RWPE2 (cell line): Measurements from ENCODE around the gene KRTAP10-9.
"Not testable (repeated sequence)": the region's sequence is repeated elsewhere in the genome, so short reads cannot be mapped to it uniquely, and the experiment has no call there.

Experiments used
- ATAC-seq: fragments of 200-7000 bp; cut with Tn5 transposase; 3 replicates; pipeline ENCODE4 v1.9.1; 2021; ENCODE audit warnings: low read depth
- DNase-seq: peaks from one replicate; pipeline ENCODE4 v3.0.0-alpha.2; 2020; ENCODE audit warnings: low spot score
- H3K27ac ChIP-seq: fragments of 450-650 bp; 2 replicates; pipeline ENCODE4 v1.5.1; 2017; ENCODE audit warnings: mild to moderate bottlenecking; ENCODE audit not compliant: poor library complexity, severe bottlenecking
- H3K27me3 ChIP-seq: fragments of 250-450 bp; sonication (Bioruptor Pico); 2 replicates; pipeline ENCODE4 v1.5.1; 2021; ENCODE audit warnings: mild to moderate bottlenecking, moderate library complexity; ENCODE audit not compliant: insufficient read depth, poor library complexity, severe bottlenecking
- H3K36me3 ChIP-seq: fragments of 250-450 bp; sonication (Bioruptor Pico); 2 replicates; pipeline ENCODE4 v1.5.1; 2020; ENCODE audit warnings: low read depth, mild to moderate bottlenecking, moderate library complexity
- H3K4me1 ChIP-seq: fragments of 250-450 bp; sonication (Bioruptor Pico); 2 replicates; pipeline ENCODE4 v1.5.1; 2021; ENCODE audit warnings: mild to moderate bottlenecking, moderate library complexity; ENCODE audit not compliant: insufficient read depth, poor library complexity, severe bottlenecking
- H3K4me3 ChIP-seq: fragments of 250-450 bp; sonication (Bioruptor Pico); 2 replicates; pipeline ENCODE4 v1.5.1; 2021; ENCODE audit warnings: mild to moderate bottlenecking, moderate library complexity; ENCODE audit not compliant: severe bottlenecking
- H3K9me3 ChIP-seq: fragments of 250-450 bp; sonication (Bioruptor Pico); 2 replicates; pipeline ENCODE4 v1.5.1; 2021; ENCODE audit warnings: mild to moderate bottlenecking, moderate library complexity; ENCODE audit not compliant: severe bottlenecking
- TF ChIP-seq, protein P1 (sequence below): fragments of 450-650 bp; IDR thresholded peaks from one replicate; pipeline ENCODE4 v1.5.1; 2017; ENCODE audit warnings: mild to moderate bottlenecking, moderate library complexity; ENCODE audit not compliant: poor library complexity, severe bottlenecking

The KRTAP10-9 gene

DNA sequence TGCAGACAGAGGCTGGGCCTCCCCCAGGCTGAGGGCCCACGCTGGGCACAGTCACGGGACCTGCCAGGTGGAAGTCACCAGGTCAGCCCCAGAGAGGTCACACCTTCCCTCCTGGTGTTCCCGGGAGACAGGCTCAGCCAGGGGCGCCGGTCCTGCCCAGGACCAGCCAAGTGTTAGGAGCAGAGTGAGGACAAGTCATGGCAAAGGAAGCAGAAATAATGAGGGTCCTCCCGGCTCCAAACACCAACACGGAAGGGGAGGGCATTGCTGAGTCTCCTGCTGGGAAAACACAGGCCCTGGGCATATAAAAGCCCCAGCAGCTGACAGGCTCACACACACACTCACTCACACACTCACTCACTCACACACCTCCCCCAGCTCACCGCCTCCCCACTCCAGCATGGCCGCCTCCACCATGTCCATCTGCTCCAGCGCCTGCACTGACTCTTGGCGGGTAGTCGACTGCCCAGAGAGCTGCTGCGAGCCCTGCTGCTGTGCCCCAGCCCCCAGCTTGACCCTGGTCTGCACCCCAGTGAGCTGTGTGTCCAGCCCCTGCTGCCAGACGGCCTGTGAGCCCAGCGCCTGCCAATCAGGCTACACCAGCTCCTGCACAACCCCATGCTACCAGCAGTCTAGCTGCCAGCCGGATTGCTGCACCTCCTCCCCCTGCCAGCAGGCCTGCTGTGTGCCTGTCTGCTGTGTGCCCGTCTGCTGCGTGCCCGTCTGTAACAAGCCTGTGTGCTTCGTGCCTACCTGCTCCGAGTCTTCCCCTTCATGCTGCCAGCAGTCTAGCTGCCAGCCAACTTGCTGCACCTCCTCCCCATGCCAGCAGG is 10.3 kb downstream of the KRTAP10-9 start, which contains the start of gene KRTAP10-10:
TSS of gene KRTAP10-10 (plus strand) at position 339 of the 833 bp plus-strand sequence. CDS start at position 401, 62 bp downstream.
- TF ChIP-seq, protein P1, sequence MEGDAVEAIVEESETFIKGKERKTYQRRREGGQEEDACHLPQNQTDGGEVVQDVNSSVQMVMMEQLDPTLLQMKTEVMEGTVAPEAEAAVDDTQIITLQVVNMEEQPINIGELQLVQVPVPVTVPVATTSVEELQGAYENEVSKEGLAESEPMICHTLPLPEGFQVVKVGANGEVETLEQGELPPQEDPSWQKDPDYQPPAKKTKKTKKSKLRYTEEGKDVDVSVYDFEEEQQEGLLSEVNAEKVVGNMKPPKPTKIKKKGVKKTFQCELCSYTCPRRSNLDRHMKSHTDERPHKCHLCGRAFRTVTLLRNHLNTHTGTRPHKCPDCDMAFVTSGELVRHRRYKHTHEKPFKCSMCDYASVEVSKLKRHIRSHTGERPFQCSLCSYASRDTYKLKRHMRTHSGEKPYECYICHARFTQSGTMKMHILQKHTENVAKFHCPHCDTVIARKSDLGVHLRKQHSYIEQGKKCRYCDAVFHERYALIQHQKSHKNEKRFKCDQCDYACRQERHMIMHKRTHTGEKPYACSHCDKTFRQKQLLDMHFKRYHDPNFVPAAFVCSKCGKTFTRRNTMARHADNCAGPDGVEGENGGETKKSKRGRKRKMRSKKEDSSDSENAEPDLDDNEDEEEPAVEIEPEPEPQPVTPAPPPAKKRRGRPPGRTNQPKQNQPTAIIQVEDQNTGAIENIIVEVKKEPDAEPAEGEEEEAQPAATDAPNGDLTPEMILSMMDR = no peak
- H3K27me3 ChIP-seq = no peaks in the 10 kb centered on the region
- no peaks in the 10 kb centered on the region for H3K4me1 ChIP-seq
- H3K9me3 ChIP-seq = peaks cover 4% of the 10 kb centered on the region
- no peak within 1 kb of the TSS for H3K27ac ChIP-seq
- H3K4me3 ChIP-seq = no peak within 1 kb of the TSS
- no peaks in the 10 kb centered on the region for H3K36me3 ChIP-seq
- DNase-seq = no peak
- no peak for ATAC-seq

DNA sequence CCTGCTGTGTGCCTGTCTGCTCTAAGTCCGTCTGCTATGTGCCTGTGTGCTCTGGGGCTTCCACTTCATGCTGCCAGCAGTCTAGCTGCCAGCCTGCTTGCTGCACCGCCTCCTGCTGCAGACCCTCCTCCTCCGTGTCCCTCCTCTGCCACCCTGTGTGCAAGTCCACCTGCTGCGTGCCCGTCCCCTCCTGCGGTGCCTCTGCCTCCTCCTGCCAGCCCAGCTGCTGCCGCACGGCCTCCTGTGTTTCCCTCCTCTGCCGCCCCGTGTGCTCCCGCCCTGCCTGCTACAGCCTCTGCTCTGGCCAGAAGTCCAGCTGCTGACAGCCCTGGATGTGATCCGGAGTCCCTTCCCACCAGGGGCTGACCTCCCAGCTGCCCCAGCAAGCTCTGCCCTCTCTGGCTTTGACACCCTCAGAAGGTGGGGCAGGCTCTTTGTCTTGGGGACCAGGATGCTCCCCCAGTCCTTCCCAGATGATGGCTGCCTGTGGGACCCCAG is 11.0 kb downstream of the KRTAP10-9 start:
- not testable (repeated sequence) for ATAC-seq

DNA sequence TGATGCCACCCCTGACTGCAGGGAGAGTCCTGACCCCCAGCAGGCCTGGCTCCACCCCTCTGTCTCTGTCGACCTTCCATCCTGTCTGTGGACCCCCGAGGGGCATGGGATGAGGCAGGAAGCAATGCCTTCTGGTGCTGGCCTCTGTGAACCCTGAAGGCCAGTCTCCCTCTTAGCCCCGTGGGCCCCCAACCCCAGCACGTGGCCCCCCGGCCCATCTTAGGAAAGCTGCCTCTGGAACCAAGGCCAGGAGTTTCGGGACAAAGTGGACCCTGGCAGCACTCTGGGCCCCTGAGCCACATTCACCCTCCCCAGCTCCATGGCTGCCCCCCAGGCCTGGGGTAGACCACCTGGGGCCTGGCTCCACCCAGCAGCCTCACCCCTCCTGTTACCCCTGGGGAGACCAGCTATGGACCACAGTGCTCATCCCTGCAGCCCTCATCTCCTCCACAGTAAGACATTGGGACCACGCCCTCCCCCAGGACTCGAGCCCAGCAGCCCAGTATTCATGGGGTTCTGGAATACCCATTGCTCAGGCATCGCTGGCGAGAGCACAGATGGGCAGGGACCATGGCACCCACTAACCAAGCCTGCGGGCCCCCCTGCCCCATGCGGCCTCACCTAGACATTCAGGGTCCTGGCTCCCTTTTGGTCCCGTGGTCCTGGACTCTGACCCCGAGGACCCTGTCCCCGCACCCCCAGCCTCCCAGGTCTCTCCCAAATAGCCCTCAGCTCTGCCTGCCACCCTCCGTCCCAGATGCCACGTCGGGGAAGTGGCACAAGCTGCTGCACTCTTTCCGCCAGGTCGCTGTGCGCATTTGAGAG is 11.8 kb downstream of the KRTAP10-9 start:
- not testable (repeated sequence) for H3K27me3 ChIP-seq, DNase-seq, H3K27ac ChIP-seq

More for the DNA sequence above, 11.0 kb downstream of the KRTAP10-9 start:
- H3K4me1 ChIP-seq, H3K36me3 ChIP-seq, H3K27me3 ChIP-seq, H3K9me3 ChIP-seq, H3K4me3 ChIP-seq, H3K27ac ChIP-seq, DNase-seq: not testable (repeated sequence)

DNA sequence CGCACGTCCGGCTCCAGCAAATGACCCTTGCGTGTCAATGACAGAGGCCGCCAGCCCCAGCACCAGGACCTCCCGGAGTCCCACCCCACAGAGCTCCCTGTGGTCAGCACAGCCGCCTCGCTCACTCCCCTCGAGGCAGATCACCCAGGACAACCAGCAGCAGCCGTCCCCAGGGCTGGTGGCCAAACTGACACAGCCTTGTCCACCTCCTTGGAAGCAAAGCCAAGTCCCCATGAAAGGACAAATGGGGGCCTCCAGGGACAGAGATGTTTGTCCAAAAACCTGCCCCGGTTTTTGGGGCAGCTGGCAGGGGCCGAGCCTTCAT is 12.4 kb downstream of the KRTAP10-9 start:
- no peak for DNase-seq
- TF ChIP-seq, protein P1 = no peak
- no peaks in the 10 kb centered on the region for H3K27me3 ChIP-seq
- no peak overlapping the region for H3K27ac ChIP-seq
- no peak for ATAC-seq
- H3K4me3 ChIP-seq = no peak overlapping the region
- no peaks in the 10 kb centered on the region for H3K9me3 ChIP-seq
- no peaks in the 10 kb centered on the region for H3K36me3 ChIP-seq
- H3K4me1 ChIP-seq = no peaks in the 10 kb centered on the region

More for the DNA sequence above, 11.8 kb downstream of the KRTAP10-9 start:
- not testable (repeated sequence) for H3K4me1 ChIP-seq, H3K4me3 ChIP-seq, H3K9me3 ChIP-seq, H3K36me3 ChIP-seq, ATAC-seq

DNA sequence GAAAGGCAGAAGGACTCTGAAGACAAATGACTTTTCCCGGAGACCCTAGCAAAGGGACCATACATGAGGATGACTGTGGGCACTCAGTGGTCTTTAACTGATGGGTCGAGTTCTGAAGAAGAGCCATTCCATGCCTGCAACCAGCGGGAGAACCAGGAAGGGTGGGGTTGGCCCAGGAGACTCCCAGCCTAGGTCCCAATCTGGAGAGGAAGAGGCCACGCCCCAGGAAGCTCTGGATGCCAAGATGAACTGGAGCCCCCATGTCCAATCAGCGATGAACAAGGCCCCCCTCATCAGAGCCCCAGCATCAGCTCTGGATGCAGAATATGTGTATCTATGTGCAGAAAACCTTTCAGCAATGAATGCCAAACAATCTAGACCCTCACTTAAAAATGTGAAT is 13.9 kb downstream of the KRTAP10-9 start:
- no peaks in the 10 kb centered on the region for H3K36me3 ChIP-seq
- TF ChIP-seq, protein P1 = no peak
- no peaks in the 10 kb centered on the region for H3K27me3 ChIP-seq
- DNase-seq = no peak
- H3K4me1 ChIP-seq = no peaks in the 10 kb centered on the region
- no peaks in the 10 kb centered on the region for H3K9me3 ChIP-seq
- no peak overlapping the region for H3K27ac ChIP-seq
- no peak for ATAC-seq
- no peak overlapping the region for H3K4me3 ChIP-seq
